HuH-7.5 (cell line): ENCODE data around the gene PCBP4.
"Not testable (repeated sequence)": the region's sequence is repeated elsewhere in the genome, so short reads cannot be mapped to it uniquely, and the experiment has no call there.

Source experiments
- DNase-seq: peaks from one replicate; pipeline ENCODE4 v3.0.0; 2011; ENCODE audit warnings: low spot score

PCBP4 gene

DNA sequence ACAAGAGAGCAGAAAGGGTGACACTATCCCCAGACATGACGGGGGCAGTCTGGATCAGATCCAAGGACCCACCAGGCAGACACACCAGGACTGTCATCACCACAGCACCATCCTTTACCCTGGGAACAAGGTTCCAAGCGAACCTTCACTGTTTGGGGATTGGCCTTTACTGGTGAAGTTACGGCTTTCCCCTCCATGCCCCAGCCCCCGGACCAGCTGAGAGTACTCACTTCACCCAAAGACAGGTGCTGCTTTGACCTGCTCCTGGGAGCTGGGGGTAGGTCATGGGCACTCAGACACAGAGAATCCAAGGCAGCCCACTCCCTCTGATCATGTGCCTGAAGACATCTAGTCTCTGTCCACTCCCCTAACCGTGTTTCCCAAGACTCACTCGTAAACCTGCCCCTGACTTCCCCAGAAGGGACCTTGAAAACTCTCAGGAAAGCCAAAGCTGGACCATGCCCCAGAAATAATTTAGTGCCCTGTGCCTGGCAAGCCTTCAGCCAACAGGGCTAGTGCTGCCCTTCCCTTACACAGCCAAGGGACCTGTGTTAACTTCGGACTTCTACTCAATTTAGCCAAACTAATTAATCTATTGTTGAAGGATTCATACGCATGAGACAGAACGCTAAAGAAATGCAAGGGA lies 28.4 kb downstream of the PCBP4 start:
- DNase-seq, result no peak

DNA sequence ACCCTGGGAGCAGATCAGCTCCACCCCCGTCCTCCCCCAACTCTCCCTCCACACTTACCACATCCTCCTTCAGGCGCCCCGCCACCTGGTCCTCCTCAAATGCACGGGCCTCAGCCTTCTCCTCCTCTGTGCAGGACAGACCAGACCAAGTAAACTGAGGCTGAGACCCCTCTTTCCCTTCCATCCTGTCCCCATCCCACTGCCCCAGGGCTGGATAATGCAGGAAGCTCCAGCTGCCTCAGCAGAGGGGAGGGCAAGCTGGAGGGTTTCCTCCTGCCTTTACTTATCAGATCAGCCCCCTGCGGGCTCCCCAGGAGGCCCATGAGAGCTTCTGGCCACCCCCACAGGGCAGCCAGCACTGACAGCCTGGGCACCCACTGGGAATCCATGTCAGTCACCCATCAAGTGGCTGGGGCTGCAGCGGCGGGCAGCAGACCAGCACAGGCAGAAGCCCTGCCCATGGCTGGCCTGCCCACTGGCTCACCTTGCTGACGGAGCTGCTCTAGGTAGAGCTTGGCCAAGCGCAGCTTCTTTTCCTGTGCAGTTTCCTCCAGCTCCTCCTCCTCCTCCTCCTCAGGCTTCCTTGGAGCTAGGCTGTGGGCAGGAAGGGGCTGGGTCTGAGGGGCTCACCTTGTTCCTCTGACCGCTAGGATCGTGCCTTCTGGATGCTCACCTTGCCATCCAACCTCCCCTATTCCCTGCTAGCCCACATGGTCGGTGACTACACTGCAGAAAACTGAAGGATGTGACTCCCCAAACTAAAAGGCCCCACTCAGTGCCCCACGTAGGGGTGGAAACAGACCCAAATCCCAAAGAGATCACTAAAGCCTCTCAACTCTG lies 29.4 kb downstream of the PCBP4 start:
- no peak for DNase-seq

GRCh38 chr3:51937014-51937413 lies 30.2 kb downstream of the PCBP4 start:
- no peak for DNase-seq

DNA sequence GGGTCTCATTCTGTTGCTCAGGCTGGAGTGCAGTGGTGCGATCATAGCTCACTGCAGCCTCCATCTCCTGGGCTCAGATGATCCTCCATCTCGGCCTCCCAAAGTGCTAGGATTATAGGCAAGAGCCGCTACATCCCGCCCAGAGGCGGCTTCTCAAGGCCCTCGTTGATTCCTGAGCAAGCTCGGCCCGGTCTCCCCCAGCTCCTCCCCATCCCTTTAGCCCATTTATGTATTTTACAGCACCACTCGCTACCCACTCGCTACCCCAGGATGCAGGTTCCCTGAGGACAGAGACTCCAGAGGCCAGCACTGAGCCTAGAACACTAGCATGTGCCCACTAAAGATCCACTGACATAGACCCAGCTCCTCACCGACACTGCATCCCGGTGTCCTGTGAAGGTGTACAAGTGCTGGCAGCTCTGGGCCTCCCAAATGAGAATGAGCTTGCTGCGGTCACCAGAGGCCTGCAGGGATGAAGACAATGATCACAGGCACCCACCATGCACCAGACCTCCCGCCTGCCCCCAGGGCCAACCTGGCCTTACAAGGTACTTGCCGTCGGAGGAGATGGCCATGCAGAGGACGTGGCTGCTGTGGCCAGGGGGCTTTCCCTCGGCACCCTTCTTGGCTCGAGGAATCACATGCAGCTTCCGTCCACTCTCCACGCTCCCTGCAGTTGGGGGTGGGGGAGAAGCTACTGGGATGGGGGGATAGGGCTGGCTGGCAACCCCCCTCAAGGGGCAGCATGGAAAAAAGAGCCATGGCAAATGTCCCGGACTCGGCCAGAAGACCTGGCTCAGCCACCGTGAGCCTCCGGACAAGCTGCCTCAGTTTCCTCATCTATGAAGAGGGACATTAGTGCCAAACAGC lies 31.1 kb downstream of the PCBP4 start:
- no peak for DNase-seq

DNA sequence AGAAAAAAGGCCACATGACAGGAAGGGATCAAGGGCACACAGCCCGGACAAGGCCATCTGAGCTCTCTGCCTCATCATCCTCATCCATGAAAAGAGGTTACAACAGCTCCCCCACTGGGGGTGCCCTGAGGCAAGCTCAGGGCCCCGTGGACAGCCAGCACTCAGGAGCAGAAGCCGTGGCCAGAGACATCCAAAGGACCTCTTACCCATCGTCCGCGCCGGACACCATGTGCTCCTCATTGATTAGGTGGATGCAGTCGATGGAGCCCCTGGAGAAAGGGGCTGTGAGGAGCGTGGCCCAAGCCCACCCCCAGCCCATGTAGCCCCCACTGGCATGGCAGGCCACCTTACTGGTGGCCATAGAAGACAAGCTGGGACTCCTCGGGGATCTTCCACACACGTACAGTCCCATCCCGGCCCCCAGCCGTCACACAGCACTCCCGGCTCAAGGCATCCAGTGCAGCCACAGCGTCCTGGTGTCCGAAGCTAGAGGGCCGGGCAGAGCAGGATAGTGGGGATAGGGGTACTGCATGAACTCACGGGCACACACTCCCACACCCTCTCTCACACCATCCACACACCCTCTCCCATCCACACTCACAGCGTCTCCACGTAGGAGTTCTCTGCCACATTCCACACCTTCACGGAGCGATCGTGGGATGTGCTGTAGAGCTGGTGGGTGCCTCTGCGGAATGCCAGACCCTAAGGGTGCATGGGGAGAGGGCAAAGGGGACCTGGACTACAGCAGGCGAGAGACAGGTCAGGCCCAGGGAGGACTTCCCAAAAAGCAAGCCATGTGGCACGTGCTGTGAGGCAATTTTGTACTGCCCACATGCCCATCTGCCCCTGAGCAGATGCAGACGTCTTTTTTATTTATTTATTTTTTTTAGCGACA lies 32.0 kb downstream of the PCBP4 start:
- no peak for DNase-seq

DNA sequence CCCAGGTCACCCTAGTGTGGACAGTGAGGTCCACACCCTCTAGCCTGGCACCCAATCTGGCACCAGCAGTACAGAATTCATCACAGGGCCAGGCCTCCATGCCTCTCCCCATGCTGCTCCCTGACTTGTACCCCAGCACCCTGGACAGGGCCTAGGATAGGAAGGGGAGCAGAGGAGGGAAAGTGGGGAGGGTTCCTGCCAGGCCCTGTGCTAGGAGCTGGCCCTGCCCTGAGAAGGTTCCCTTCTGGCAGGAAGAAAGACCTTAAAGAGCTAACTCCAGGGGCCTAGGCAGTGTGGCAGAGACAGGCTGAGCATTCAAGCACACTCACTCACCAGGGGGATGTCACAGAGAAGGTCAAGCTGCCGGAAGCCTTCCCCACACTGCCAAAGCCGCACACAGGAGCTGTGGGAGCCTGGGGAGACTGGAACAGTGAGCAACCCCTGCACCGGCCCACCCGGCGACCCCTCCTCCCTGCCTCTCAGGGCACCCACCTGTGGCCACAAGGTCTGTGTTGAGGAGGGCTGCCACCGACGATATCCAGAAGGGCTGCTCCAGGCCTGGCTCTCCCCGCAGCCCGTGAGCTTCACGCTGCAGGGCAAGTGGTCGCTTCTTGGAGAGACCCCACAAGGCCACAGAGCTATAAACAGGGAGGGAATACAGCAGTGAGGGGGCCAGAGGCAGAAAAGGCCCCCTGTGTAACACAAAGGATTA lies 33.0 kb downstream of the PCBP4 start:
- no peak for DNase-seq

GRCh38 chr3:51933471-51934138 lies 33.6 kb downstream of the PCBP4 start:
- DNase-seq, result no peak

DNA sequence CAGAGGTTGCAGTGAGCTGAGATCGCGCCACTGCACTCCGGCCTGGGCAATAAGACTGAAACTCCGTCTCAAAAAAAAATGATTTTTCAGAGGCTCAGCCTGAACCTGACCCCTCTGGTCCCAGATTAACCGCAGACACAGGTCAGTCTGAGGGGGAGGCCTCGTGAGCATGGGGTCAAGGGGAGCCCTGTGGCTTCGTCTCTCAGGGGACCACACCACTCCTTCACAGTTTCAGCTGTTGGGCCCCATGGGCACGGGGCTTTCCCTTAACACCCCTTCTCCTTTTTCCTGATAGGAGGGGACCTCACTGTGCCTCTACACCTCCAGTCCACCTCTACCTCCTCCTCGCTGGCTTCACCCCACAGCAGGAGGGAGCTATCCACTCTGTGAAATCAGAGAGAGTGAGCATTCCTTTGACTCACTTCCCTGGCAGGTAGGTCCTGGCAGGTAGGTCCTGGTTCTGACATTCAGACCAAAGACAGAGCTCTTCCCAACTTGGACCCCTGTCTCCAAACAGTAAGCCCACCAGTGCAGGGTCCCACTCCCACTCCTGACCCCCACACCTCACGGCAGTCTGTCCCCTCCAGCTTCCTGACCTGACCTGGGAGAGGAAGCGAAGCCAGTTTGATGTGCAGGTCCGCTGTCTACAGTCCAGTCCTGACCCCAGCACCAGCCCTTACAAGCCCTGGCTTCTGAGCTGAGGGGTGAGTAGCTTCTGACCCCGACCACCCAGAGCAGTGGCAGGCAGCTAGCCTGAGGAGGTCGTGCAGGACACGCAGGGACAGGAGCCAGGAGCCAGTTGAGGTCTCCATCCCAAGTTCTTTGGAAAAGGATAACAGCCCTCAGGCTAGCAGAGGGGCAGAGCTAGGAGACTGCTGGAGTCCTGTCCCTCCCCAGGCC lies 34.5 kb downstream of the PCBP4 start:
- no peak for DNase-seq

- no peak for DNase-seq
These were observed 35.5 kb downstream of the PCBP4 start for GRCh38 chr3:51931756-51932155.

- DNase-seq, result no peak
These were observed 36.8 kb downstream of the PCBP4 start for GRCh38 chr3:51930439-51930838.

DNA sequence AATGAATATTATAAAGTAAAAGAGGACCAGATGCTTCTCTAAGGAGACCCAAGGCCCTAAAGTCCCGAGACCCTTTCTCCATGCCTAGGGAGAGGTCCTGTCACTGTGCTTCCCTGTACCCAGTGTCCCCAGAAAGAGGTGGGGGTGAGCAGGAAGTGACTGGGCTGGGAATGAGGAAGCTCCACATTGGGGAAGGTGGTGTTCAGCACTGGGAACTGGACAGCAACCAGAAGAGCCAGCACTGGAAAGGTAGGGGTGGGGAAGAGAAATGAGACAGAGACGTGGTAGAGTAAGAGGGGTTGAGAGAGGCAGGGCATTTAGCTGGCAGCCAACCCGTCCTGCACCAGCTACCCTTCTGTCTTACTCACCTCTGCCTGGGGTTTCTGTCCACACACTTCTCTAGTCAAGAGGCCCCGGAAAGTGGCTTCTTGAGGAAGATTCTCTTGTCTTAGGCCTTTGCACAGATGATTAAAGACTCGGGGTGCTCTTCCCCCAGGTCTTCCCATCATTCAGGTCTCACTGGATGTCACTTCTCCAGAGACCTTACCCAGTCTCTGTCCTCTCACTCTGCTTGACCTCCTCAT lies 37.7 kb downstream of the PCBP4 start:
- no peak for DNase-seq

GRCh38 chr3:51928981-51929380 lies 38.3 kb downstream of the PCBP4 start:
- not testable (repeated sequence) for DNase-seq

GRCh38 chr3:51928438-51928837 lies 38.8 kb downstream of the PCBP4 start:
- no peak for DNase-seq

- DNase-seq, result no peak
These were observed 39.9 kb downstream of the PCBP4 start for GRCh38 chr3:51927061-51927977.

- DNase-seq, result no peak
These were observed 46.1 kb downstream of the PCBP4 start for GRCh38 chr3:51921081-51921578.

DNA sequence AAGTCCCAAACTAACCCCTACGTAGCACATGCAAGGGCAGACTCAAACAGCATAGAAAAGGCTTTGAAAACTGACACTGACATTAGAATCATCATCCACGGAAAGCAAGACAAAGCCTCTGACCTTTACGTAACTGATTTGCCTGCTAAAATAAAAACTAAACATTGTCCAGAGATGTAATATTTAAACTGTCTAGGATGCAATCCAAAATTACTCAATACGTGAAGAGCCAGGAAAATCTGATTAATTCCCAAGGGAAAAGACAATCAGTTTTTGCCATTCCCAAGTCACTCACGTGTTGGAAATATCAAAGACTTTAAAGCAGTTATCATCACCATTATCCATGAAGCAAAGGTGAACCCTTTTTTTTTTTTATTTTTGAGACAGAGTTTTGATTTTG lies 50.8 kb downstream of the PCBP4 start:
- DNase-seq, result no peak

- no peak for DNase-seq
These were observed 59.2 kb downstream of the PCBP4 start for GRCh38 chr3:51908026-51908425.
